Measurements from ENCODE around the gene ZRANB1. TPM values are rescaled to one million over a fixed set of nuclear protein-coding genes. Genes with fewer than 3 reads are reported as not detected.

The ZRANB1 gene
- total and polyA plus RNA-seq, 2 experiments from 2014 or later: 7.9 to 30.0 TPM

GRCh38 chr10:124963866-124964720 lies 22.2 kb downstream of the ZRANB1 start:
- TF ChIP-seq CTCF (IDR thresholded peaks at IDR 0.05; ENCODE audit: poor library complexity) (no peak), EZH2phosphoT487 (IDR thresholded peaks at IDR 0.05; ENCODE audit: low read depth, severe bottlenecking, unreplicated experiment) (no peak), EZH2 (IDR thresholded peaks at IDR 0.05; ENCODE audit: borderline replicate concordance) (no peak)

GRCh38 chr10:124966008-124966407 lies 24.1 kb downstream of the ZRANB1 start:
- Histone ChIP-seq H3K4me1 (ENCODE audit: insufficient read depth) (no peaks in the 10 kb centered on the region), H3K9me2 (replicated peaks; ENCODE audit: insufficient read depth) (no peaks in the 10 kb centered on the region), H3K4me2 (no peak overlapping the region), H3K9me3 (ENCODE audit: low read depth) (no peaks in the 10 kb centered on the region), H3K27ac (no peak overlapping the region), H4K20me1 (ENCODE audit: insufficient read depth, poor library complexity, severe bottlenecking) (peaks cover 57% of the 10 kb centered on the region), H2AFZ (no peak overlapping the region), H3K4me3 (no peak overlapping the region), H3K27me3 (no peaks in the 10 kb centered on the region), H3K79me2 (peaks cover 92% of the 10 kb centered on the region), H3K36me3 (replicated peaks; ENCODE audit: insufficient read depth, low read depth) (no peaks in the 10 kb centered on the region)
- WGBS (ENCODE audit: low lambda C conversion rate, missing lambda C conversion rate): 82% methylated on average over 5 of the region's 5 CpGs
- no peak for DNase-seq (ENCODE audit: low spot score)
- TF ChIP-seq EZH2 (IDR thresholded peaks at IDR 0.05; ENCODE audit: borderline replicate concordance): no peak
- no peak for TF ChIP-seq CTCF (IDR thresholded peaks at IDR 0.05; ENCODE audit: poor library complexity)

More at GRCh38 chr10:124963866-124964720, 22.2 kb downstream of the ZRANB1 start:
- no peak overlapping the region for H3K4me3 ChIP-seq
- H4K20me1 ChIP-seq (ENCODE audit: insufficient read depth, poor library complexity, severe bottlenecking): peaks cover 74% of the 10 kb centered on the region
- H2AFZ ChIP-seq: no peak overlapping the region
- H3K4me1 ChIP-seq (ENCODE audit: insufficient read depth): no peaks in the 10 kb centered on the region
- no peaks in the 10 kb centered on the region for H3K36me3 ChIP-seq (replicated peaks; ENCODE audit: insufficient read depth, low read depth)
- no peaks in the 10 kb centered on the region for H3K9me3 ChIP-seq (ENCODE audit: low read depth)
- H3K79me2 ChIP-seq: peaks cover 98% of the 10 kb centered on the region
- no peak overlapping the region for H3K27ac ChIP-seq
- no peaks in the 10 kb centered on the region for H3K27me3 ChIP-seq
- WGBS (ENCODE audit: low lambda C conversion rate, missing lambda C conversion rate): 94% methylated on average over 7 of the region's 7 CpGs
- no peaks in the 10 kb centered on the region for H3K9me2 ChIP-seq (replicated peaks; ENCODE audit: insufficient read depth)
- H3K4me2 ChIP-seq: no peak overlapping the region
- DNase-seq (ENCODE audit: low spot score): no peak

GRCh38 chr10:124967255-124967654 lies 25.3 kb downstream of the ZRANB1 start:
- H3K4me1 ChIP-seq (ENCODE audit: insufficient read depth): no peaks in the 10 kb centered on the region
- no peak overlapping the region for H3K4me3 ChIP-seq
- no peaks in the 10 kb centered on the region for H3K9me3 ChIP-seq (ENCODE audit: low read depth)
- peaks cover 84% of the 10 kb centered on the region for H3K79me2 ChIP-seq
- H3K27me3 ChIP-seq: no peaks in the 10 kb centered on the region
- no peak for TF ChIP-seq CTCF (IDR thresholded peaks at IDR 0.05; ENCODE audit: poor library complexity)
- TF ChIP-seq EZH2 (IDR thresholded peaks at IDR 0.05; ENCODE audit: borderline replicate concordance): no peak
- no peak for TF ChIP-seq EZH2phosphoT487 (IDR thresholded peaks at IDR 0.05; ENCODE audit: low read depth, severe bottlenecking, unreplicated experiment)
- H2AFZ ChIP-seq: no peak overlapping the region
- no peaks in the 10 kb centered on the region for H3K9me2 ChIP-seq (replicated peaks; ENCODE audit: insufficient read depth)
- H3K4me2 ChIP-seq: no peak overlapping the region
- no peak for DNase-seq (ENCODE audit: low spot score)
- H3K36me3 ChIP-seq (replicated peaks; ENCODE audit: insufficient read depth, low read depth): no peaks in the 10 kb centered on the region
- 92% methylated on average over 2 of the region's 2 CpGs for WGBS (ENCODE audit: low lambda C conversion rate, missing lambda C conversion rate)
- H3K27ac ChIP-seq: no peak overlapping the region
- peaks cover 46% of the 10 kb centered on the region for H4K20me1 ChIP-seq (ENCODE audit: insufficient read depth, poor library complexity, severe bottlenecking)
